A673 (cell line): ENCODE data around the gene P4HA2.

Experiments used
- CTCF ChIP-seq: fragments of 300-800, 200-600 bp; sonication (generic); conservative IDR thresholded peaks from 2 replicates; pipeline ENCODE4 v1.5.1; 2017; ENCODE audit warnings: low read depth, mild to moderate bottlenecking, antibody characterized with exemption, low read length, moderate library complexity, mixed read lengths
- EZH2 ChIP-seq: fragments of 200-600 bp; sonication (generic); IDR thresholded peaks from 2 replicates; pipeline ENCODE4 v1.6.1; 2017; ENCODE audit warnings: borderline replicate concordance, low read depth, mild to moderate bottlenecking, mixed read lengths, antibody characterized with exemption, low read length; ENCODE audit not compliant: poor library complexity, severe bottlenecking

GRCh38 chr5:132215329-132215728 lies 12.3 kb downstream of the P4HA2 start:
- TF ChIP-seq CTCF (no peak), EZH2 (no peak)
